Colonic mucosa (tissue), 4 donors: Measurements from ENCODE around the gene CACNA1H. TPM values are rescaled to one million over a fixed set of nuclear protein-coding genes. Genes with fewer than 3 reads are reported as not detected.
"Not testable (repeated sequence)": the region's sequence is repeated elsewhere in the genome, so short reads cannot be mapped to it uniquely, and the experiment has no call there.

Source experiments
- DNase-seq: peaks from one replicate; pipeline ENCODE4 v3.0.0-alpha.2; 2020
- H3K27ac ChIP-seq: fragments of 200-600 bp; one replicate; pipeline ENCODE4 v1.8.0; 2021
- H3K27me3 ChIP-seq: fragments of 200-600 bp; one replicate; pipeline ENCODE4 v1.8.0; 2021
- H3K36me3 ChIP-seq: fragments of 200-600 bp; one replicate; pipeline ENCODE4 v1.8.0; 2021
- H3K4me1 ChIP-seq: fragments of 200-600 bp; one replicate; pipeline ENCODE4 v1.8.0; 2021; ENCODE audit warnings: mild to moderate bottlenecking
- H3K4me3 ChIP-seq: fragments of 200-600 bp; one replicate; pipeline ENCODE4 v1.8.0; 2021
- H3K9ac ChIP-seq, 2 donors: one replicate each; pipeline ENCODE4 v1.7.0; 2013; ENCODE audit warnings: control low read depth in 2 of 2, low read depth in 2 of 2, low read length in 2 of 2
- H3K9me3 ChIP-seq: fragments of 200-600 bp; one replicate; pipeline ENCODE4 v1.8.0; 2021
- intact Hi-C: fragments of 100-400 bp; cut with DNase I; formaldehyde crosslinking; loops from one replicate; pipeline ENCODE4 v1.14.1; 2022
- total RNA-seq, 2 donors: library from RNA; stranded (reverse); fragmentation: NEBNext Ultra II Directional in 1 of 2; extraction: Animal tissue kit (Norgen Biotek cat#: 25700) in 1 of 2; gene quantifications; one replicate each; pipeline ENCODE4 v1.2.1, GENCODE V29; 2021
- TF ChIP-seq, protein P1 (sequence below): fragments of 200-600 bp; IDR thresholded peaks from one replicate; pipeline ENCODE4 v1.8.0; 2022; ENCODE audit warnings: antibody characterized with exemption, mild to moderate bottlenecking
- donor health status: healthy.
- donor health status: DM: no; HTN: no; CAD: no.
- donor health status: DM: no; HTN: no; CAD: no.

Gene CACNA1H
- total RNA-seq, 2 donors from 2014 or later = 2.1 to 14.6 TPM

GRCh38 chr16:1244881-1245280 lies 92.0 kb downstream of the CACNA1H start:
- TF ChIP-seq, protein P1, sequence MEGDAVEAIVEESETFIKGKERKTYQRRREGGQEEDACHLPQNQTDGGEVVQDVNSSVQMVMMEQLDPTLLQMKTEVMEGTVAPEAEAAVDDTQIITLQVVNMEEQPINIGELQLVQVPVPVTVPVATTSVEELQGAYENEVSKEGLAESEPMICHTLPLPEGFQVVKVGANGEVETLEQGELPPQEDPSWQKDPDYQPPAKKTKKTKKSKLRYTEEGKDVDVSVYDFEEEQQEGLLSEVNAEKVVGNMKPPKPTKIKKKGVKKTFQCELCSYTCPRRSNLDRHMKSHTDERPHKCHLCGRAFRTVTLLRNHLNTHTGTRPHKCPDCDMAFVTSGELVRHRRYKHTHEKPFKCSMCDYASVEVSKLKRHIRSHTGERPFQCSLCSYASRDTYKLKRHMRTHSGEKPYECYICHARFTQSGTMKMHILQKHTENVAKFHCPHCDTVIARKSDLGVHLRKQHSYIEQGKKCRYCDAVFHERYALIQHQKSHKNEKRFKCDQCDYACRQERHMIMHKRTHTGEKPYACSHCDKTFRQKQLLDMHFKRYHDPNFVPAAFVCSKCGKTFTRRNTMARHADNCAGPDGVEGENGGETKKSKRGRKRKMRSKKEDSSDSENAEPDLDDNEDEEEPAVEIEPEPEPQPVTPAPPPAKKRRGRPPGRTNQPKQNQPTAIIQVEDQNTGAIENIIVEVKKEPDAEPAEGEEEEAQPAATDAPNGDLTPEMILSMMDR = no peak
- no peaks in the 10 kb centered on the region for H3K36me3 ChIP-seq
- no peak overlapping the region for H3K4me3 ChIP-seq
- H3K27me3 ChIP-seq = no peaks in the 10 kb centered on the region
- H3K27ac ChIP-seq = no peak overlapping the region
- no peak for DNase-seq
- no peaks in the 10 kb centered on the region for H3K4me1 ChIP-seq
- H3K9me3 ChIP-seq = no peaks in the 10 kb centered on the region
- intact Hi-C loops = no loop called here
- no peak overlapping the region for H3K9ac ChIP-seq

GRCh38 chr16:1245452-1246020 lies 92.6 kb downstream of the CACNA1H start:
- H3K4me1 ChIP-seq = no peaks in the 10 kb centered on the region
- no peak overlapping the region for H3K4me3 ChIP-seq
- intact Hi-C loops = no loop called here
- no peak for DNase-seq
- H3K9ac ChIP-seq = no peak overlapping the region
- no peaks in the 10 kb centered on the region for H3K36me3 ChIP-seq
- no peaks in the 10 kb centered on the region for H3K9me3 ChIP-seq
- H3K27me3 ChIP-seq = no peaks in the 10 kb centered on the region
- TF ChIP-seq, protein P1 = no peak
- H3K27ac ChIP-seq = no peak overlapping the region

DNA sequence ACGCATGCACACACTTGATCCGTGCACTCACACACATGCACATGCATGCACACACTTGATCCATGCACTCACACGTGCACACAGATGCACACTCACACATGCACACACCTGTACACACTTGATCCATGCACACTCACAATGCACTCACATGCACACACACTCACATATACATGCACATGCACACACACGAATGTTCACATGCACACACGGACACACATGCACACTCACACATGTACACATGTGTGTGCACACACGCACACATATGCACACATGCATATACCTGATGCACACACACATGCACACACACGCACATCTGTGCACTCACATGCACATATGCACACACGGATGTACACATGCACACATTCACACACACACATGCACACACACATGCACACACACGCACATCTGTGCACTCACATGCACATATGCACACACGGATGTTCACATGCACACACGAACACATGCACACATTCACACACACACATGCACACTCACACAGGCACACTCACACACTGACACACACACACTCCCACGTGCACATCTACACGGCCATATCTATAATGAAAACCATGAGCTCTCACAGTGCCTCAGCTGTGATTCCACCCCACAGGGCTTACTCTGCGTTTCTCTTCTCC lies 95.1 kb downstream of the CACNA1H start:
- DNase-seq, H3K4me1 ChIP-seq, H3K9me3 ChIP-seq, H3K27ac ChIP-seq, H3K4me3 ChIP-seq, intact Hi-C loops, H3K27me3 ChIP-seq, H3K9ac ChIP-seq, H3K36me3 ChIP-seq: not testable (repeated sequence)

DNA sequence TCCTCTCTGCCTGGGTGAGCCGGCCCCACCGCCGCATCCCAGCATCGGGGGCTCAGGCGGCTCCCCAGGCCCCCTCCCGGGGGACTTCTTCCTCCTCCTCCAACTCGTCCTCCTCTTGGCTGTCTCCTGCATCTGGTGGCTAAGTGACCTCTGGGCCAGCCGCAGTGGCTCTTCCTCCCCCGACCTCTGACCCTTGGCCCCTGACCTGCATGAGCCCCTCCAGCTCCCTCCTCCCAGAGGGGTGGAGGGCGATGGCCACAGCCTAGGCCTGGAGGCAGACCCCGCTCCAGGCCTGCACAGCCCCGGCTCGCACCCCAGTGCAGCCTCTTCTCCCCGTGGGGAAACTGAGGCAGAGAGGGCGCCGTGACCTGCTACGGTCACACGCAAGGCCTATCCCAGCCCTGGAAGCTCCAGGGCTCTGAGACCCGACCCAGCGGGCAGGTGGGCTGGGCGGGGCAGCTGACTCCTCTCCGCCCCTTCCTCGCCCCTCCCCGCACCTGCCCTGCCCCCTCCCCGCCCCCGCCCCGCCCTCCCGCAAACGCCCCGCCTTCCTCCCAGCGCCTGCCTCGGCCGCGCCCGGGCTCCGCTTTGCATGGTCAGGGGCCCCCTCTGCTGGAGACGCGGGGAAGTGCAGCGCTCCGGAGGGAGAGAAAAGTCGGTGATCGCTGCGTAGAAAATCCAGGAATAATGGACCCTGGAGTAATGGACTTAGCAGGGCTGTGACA lies 96.3 kb downstream of the CACNA1H start:
- intact Hi-C loops, H3K36me3 ChIP-seq, DNase-seq, H3K4me3 ChIP-seq, H3K27me3 ChIP-seq, H3K9ac ChIP-seq, H3K27ac ChIP-seq, H3K9me3 ChIP-seq, H3K4me1 ChIP-seq: not testable (repeated sequence)

GRCh38 chr16:1253701-1254364 lies 100.9 kb downstream of the CACNA1H start:
- H3K27ac ChIP-seq, H3K9me3 ChIP-seq, H3K4me1 ChIP-seq, intact Hi-C loops, H3K36me3 ChIP-seq, DNase-seq, H3K4me3 ChIP-seq, H3K27me3 ChIP-seq, H3K9ac ChIP-seq: not testable (repeated sequence)

GRCh38 chr16:1254821-1255220 lies 101.9 kb downstream of the CACNA1H start:
- H3K27ac ChIP-seq, H3K9me3 ChIP-seq, intact Hi-C loops, H3K36me3 ChIP-seq, H3K27me3 ChIP-seq, H3K9ac ChIP-seq, H3K4me1 ChIP-seq, DNase-seq, H3K4me3 ChIP-seq: not testable (repeated sequence)

DNA sequence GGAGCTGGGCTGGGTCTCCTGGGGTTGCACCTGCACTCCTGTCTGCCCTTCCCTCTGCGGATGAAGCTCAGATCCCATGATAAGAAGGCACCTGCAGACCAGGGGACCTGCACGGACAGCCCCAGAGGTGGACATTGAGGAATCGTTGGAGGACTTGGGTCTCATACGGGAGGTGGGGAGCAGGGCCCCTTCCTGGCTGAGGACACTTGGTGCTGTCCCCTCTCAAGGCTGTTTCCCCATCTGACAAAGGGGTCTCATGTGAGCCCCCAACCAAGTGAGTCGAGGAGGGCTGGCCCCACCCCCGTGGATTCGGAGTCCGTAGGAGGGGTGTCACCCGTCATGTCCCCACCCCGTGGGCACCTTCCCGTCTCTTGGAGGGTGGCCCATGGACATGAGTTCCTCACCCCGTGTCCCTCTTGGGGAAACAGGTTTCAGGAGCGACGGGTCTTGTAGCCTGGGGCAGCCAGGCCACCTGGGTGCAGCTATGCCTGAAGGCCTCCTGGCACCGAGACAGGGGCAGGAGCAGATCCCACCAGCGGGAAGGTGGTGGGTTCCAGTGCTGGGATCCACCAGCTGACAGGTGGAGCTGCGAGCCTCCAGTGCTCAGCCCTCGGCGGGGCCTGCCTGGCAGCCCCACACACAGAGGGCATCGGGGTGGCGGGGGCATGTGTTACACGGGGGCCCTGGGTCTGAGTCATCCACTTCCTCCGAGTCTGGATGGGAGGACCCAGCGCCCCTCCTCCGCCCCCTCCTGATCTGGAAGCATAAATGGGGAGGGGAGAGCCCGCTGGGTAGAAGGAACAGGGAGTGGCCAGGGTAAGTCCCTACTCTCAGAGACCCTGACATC lies 102.6 kb downstream of the CACNA1H start, which contains the start of gene TPSD1:
TPSD1 (plus strand) TSS at position 794 of the 847 bp plus-strand sequence. CDS start 212 bp downstream, outside the sequence.
- intact Hi-C loops, H3K9ac ChIP-seq, DNase-seq, H3K36me3 ChIP-seq, H3K9me3 ChIP-seq, H3K27ac ChIP-seq, H3K4me1 ChIP-seq, H3K4me3 ChIP-seq: not testable (repeated sequence)
- H3K27me3 ChIP-seq = peaks cover 16% of the 10 kb centered on the region

- H3K9ac ChIP-seq, H3K36me3 ChIP-seq, H3K4me1 ChIP-seq, H3K4me3 ChIP-seq, DNase-seq, intact Hi-C loops, H3K27ac ChIP-seq, H3K9me3 ChIP-seq: not testable (repeated sequence)
- H3K27me3 ChIP-seq = peaks cover 22% of the 10 kb centered on the region
Measured at GRCh38 chr16:1256296-1256873, 103.5 kb downstream of the CACNA1H start.
